GM19043 (cell line): ENCODE data around the gene LYSMD2.

Source experiments
- ATAC-seq: cut with Tn5 transposase; IDR thresholded peaks from one replicate; pipeline ENCODE4 v1.9.1; 2021; ENCODE audit warnings: low read depth; ENCODE audit not compliant: unreplicated experiment

Gene LYSMD2

GRCh38 chr15:51752888-51753287 is 15.4 kb upstream of the LYSMD2 start:
- ATAC-seq: no peak

GRCh38 chr15:51751697-51752683 is 14.5 kb upstream of the LYSMD2 start:
- peak; percentile 38 for ATAC-seq

- peak; percentile 76 for ATAC-seq
Observed at GRCh38 chr15:51750792-51751696, 13.6 kb upstream of the LYSMD2 start, which contains the start of gene TMOD2. TMOD2 (plus strand) TSS chr15:51751597; CDS start chr15:51766442, 14,845 bp downstream.

GRCh38 chr15:51750186-51750585 is 12.7 kb upstream of the LYSMD2 start:
- no peak for ATAC-seq

- ATAC-seq: no peak
Observed at GRCh38 chr15:51749307-51749706, 11.9 kb upstream of the LYSMD2 start.

- ATAC-seq: no peak
Observed at GRCh38 chr15:51739061-51739712, 1.7 kb upstream of the LYSMD2 start.

- ATAC-seq: no peak
Observed at GRCh38 chr15:51738553-51738952, 1.1 kb upstream of the LYSMD2 start.

GRCh38 chr15:51736751-51737521 is 519 bp downstream of the LYSMD2 start:
- peak; percentile 29 for ATAC-seq

- ATAC-seq: no peak
Observed at GRCh38 chr15:51736069-51736468, 1.4 kb downstream of the LYSMD2 start.

- ATAC-seq: no peak
Observed at GRCh38 chr15:51735228-51736010, 2.0 kb downstream of the LYSMD2 start.

- ATAC-seq: no peak
Observed at GRCh38 chr15:51732646-51733045, 4.8 kb downstream of the LYSMD2 start.

GRCh38 chr15:51731549-51732267 is 5.7 kb downstream of the LYSMD2 start:
- peak; percentile 63 for ATAC-seq

GRCh38 chr15:51727141-51727897 is 10.1 kb downstream of the LYSMD2 start:
- ATAC-seq: no peak

- ATAC-seq: peak; percentile 87
Observed at GRCh38 chr15:51726302-51727073, 11.0 kb downstream of the LYSMD2 start.

- no peak for ATAC-seq
Observed at GRCh38 chr15:51724673-51725072, 12.8 kb downstream of the LYSMD2 start.

GRCh38 chr15:51724199-51724598 is 13.3 kb downstream of the LYSMD2 start:
- no peak for ATAC-seq
